Cardiac muscle cell (in vitro differentiated cells and primary cell): ENCODE results near the gene MMP25. TPM values are rescaled to one million over a fixed set of nuclear protein-coding genes. Genes with fewer than 3 reads are reported as not detected.

Source experiments
- DNase-seq, 2 donors: peaks; one replicate each; pipeline versions ENCODE4 v3.0.0 to v3.0.0-alpha.2; 2010 to 2017; ENCODE audit warnings: low read depth in 1 of 2, low spot score in 1 of 2
- H3K27ac ChIP-seq: fragments of 200-600 bp; sonication (generic); 2 replicates; pipeline ENCODE4 v1.5.1; 2016
- H3K27me3 ChIP-seq: fragments of 200-600 bp; sonication (generic); 2 replicates; pipeline ENCODE4 v1.6.0; 2016; ENCODE audit warnings: control low read depth
- H3K36me3 ChIP-seq: fragments of 200-600 bp; sonication (generic); 2 replicates; pipeline ENCODE4 v1.5.1; 2016; ENCODE audit warnings: control low read depth
- H3K4me1 ChIP-seq: fragments of 200-600 bp; sonication (generic); 2 replicates; pipeline ENCODE4 v1.8.1; 2017; ENCODE audit warnings: low read depth, mild to moderate bottlenecking, mixed run types
- H3K4me3 ChIP-seq: fragments of 200-600 bp; sonication (generic); 2 replicates; pipeline ENCODE4 v1.5.1; 2016; ENCODE audit warnings: mild to moderate bottlenecking
- H3K9me3 ChIP-seq: fragments of 200-600 bp; sonication (generic); 2 replicates; pipeline ENCODE4 v1.5.1; 2017; ENCODE audit warnings: low read depth, mild to moderate bottlenecking, control low read depth
- polyA plus RNA-seq: library from polyadenylated mRNA; unstranded; fragments of >200 nt; fragmentation: Nextera tagmentation; extraction: Ambion mirVana; gene quantifications from 2 replicates; pipeline ENCODE4 v1.2.1, GENCODE V29; 2016
- total RNA-seq: library from RNA; depleted of rRNA; stranded (reverse); fragments of >200 nt; gene quantifications from 2 replicates; pipeline ENCODE4 v1.2.3, GENCODE V29; 2016
- TF ChIP-seq, protein P1 (sequence below): IDR thresholded peaks from 2 replicates; pipeline ENCODE4 v1.5.1; 2012; ENCODE audit warnings: low read depth, mild to moderate bottlenecking, low read length

The MMP25 gene
- total and polyA plus RNA-seq, 2 experiments from 2014 or later: 0.03 to 5.8 TPM

DNA sequence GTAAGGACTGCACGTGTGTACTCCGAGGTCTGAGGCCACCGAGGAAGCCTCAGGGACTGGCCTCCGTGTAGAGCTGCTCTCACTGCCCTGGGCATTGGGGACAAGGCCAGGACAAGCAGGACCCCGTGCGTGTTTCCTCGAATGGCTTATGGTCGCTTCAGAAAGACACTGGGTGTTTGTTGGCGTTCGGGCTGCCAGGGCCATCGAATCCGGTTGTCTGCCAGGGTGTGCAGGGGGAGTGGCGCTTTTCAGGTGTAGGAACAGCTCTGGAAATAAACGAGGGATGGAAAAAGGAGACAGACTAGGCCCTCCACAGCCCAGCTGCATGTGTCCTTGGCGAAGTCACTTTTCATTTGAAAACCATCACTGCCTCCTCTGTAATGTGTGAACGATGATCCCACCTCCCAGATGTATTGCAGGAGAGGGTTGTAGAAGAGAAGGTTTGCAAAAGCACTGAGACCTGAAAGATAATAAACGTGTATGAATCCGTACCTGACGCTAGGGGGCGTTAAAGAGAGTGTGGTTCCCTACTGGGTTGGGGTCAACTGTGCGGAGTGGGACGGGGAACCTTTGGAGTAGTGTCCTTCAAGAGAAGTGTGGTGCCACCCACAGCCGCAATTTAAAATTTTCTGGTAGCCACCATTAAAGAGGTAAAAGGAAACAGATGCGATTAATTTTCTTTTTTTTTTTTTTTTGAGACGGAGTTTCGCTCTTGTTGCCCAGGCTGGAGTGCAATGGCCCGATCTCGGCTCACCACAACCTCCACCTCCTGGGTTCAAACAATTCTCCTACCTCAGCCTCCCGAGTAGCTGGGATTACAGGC lies 54.9 kb downstream of the MMP25 start:
- no peaks in the 10 kb centered on the region for H3K9me3 ChIP-seq
- H3K36me3 ChIP-seq: no peaks in the 10 kb centered on the region
- peaks cover 5% of the 10 kb centered on the region for H3K4me1 ChIP-seq
- H3K4me3 ChIP-seq: no peak overlapping the region
- peak; percentile 42 to 71 for DNase-seq
- no peak overlapping the region for H3K27ac ChIP-seq
- TF ChIP-seq, protein P1, sequence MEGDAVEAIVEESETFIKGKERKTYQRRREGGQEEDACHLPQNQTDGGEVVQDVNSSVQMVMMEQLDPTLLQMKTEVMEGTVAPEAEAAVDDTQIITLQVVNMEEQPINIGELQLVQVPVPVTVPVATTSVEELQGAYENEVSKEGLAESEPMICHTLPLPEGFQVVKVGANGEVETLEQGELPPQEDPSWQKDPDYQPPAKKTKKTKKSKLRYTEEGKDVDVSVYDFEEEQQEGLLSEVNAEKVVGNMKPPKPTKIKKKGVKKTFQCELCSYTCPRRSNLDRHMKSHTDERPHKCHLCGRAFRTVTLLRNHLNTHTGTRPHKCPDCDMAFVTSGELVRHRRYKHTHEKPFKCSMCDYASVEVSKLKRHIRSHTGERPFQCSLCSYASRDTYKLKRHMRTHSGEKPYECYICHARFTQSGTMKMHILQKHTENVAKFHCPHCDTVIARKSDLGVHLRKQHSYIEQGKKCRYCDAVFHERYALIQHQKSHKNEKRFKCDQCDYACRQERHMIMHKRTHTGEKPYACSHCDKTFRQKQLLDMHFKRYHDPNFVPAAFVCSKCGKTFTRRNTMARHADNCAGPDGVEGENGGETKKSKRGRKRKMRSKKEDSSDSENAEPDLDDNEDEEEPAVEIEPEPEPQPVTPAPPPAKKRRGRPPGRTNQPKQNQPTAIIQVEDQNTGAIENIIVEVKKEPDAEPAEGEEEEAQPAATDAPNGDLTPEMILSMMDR: peak; percentile 57
- peaks cover 18% of the 10 kb centered on the region for H3K27me3 ChIP-seq

- H3K4me1 ChIP-seq: peaks cover 5% of the 10 kb centered on the region
- TF ChIP-seq, protein P1: no peak
- H3K9me3 ChIP-seq: no peaks in the 10 kb centered on the region
- no peak overlapping the region for H3K4me3 ChIP-seq
- H3K36me3 ChIP-seq: no peaks in the 10 kb centered on the region
- H3K27me3 ChIP-seq: peaks cover 18% of the 10 kb centered on the region
- DNase-seq: no peak
- H3K27ac ChIP-seq: no peak overlapping the region
These were observed 55.6 kb downstream of the MMP25 start for GRCh38 chr16:3101841-3102470.

DNA sequence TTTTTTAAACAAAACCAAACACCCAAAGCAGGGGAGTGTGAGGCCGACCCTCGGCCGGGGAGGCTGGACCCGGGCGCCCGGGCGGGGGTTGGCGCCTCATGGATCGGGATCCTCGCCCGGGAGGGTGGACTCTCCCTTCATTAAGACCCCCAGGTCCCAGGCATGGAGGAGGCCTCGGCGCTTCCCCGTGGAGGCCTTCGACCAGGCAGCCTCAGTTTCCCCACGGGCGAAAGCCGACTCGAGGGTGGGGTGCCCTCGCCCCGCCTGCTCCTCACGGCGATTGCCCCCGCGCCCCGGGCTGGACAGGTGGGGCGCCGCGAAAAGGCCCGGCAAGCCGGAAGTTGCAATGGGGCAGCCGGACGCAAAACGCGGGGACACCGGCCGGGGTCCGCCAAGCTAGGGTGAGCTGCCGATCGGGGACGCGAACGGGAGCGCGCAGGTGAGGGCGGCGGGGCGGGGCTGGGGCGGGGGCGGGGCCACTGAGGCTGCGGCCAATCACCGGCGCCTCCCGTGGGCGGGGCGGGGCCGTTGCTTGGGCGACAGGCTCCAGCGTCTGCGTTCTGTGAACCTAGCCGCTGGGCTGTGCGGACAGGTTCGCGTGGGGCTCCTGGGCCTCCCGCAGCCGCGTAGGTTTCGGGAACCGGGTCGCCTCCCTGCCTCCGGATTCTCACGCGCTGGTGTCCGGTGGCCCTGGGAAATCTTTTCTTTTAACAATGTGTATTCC lies 60.0 kb downstream of the MMP25 start:
- H3K4me3 ChIP-seq: peak overlapping the region; percentile 59
- peak overlapping the region; percentile 13 for H3K27ac ChIP-seq
- H3K27me3 ChIP-seq: no peaks in the 10 kb centered on the region
- H3K4me1 ChIP-seq: no peaks in the 10 kb centered on the region
- DNase-seq: peak; percentile 95
- TF ChIP-seq, protein P1: no peak
- H3K36me3 ChIP-seq: no peaks in the 10 kb centered on the region
- H3K9me3 ChIP-seq: no peaks in the 10 kb centered on the region

Other genes with a start within 250 kb of the MMP25 start
- gene PRSS41, start 248.1 kb upstream of the MMP25 start, total RNA-seq: not detected in 2 replicates
- not detected in 2 replicates for gene PRSS41, start 248.1 kb upstream of the MMP25 start, polyA plus RNA-seq
- gene PRSS21, start 229.3 kb upstream of the MMP25 start, total RNA-seq: not detected in 2 replicates
- gene PRSS21, start 229.3 kb upstream of the MMP25 start, polyA plus RNA-seq: not detected in 2 replicates
- not detected in 2 replicates for gene ZG16B, start 216.3 kb upstream of the MMP25 start, total RNA-seq
- gene ZG16B, start 216.3 kb upstream of the MMP25 start, polyA plus RNA-seq: not detected in 2 replicates
- gene PRSS22, start 188.4 kb upstream of the MMP25 start, total RNA-seq: not detected in 2 replicates
- gene PRSS22, start 188.4 kb upstream of the MMP25 start, polyA plus RNA-seq: not detected in 2 replicates
- gene FLYWCH2, start 163.3 kb upstream of the MMP25 start, total RNA-seq: 134 and 148 TPM in 2 replicates
- gene FLYWCH2, start 163.3 kb upstream of the MMP25 start, polyA plus RNA-seq: 59.2 and 66.1 TPM in 2 replicates
- gene FLYWCH1, start 134.6 kb upstream of the MMP25 start, total RNA-seq: 33.2 and 58.7 TPM in 2 replicates
- gene FLYWCH1, start 134.6 kb upstream of the MMP25 start, polyA plus RNA-seq: 34.7 and 41.1 TPM in 2 replicates
- gene KREMEN2, start 82.3 kb upstream of the MMP25 start, total RNA-seq: 2.6 and 3.9 TPM in 2 replicates
- gene KREMEN2, start 82.3 kb upstream of the MMP25 start, polyA plus RNA-seq: 1.3 and 2.5 TPM in 2 replicates
- 3.1 and 9.9 TPM in 2 replicates for gene PAQR4, start 77.2 kb upstream of the MMP25 start, total RNA-seq
- gene PAQR4, start 77.2 kb upstream of the MMP25 start, polyA plus RNA-seq: 3.9 and 11.0 TPM in 2 replicates
- 26.2 and 28.1 TPM in 2 replicates for gene PKMYT1, start 66.1 kb upstream of the MMP25 start, total RNA-seq
- 30.6 and 36.8 TPM in 2 replicates for gene PKMYT1, start 66.1 kb upstream of the MMP25 start, polyA plus RNA-seq
- gene CLDN9, start 33.6 kb upstream of the MMP25 start, total RNA-seq: 3.2 and 6.3 TPM in 2 replicates
- 8.4 and 8.5 TPM in 2 replicates for gene CLDN9, start 33.6 kb upstream of the MMP25 start, polyA plus RNA-seq
- gene CLDN6, start 28.4 kb upstream of the MMP25 start, total RNA-seq: 148 and 210 TPM in 2 replicates
- 244 and 344 TPM in 2 replicates for gene CLDN6, start 28.4 kb upstream of the MMP25 start, polyA plus RNA-seq
- 115 and 122 TPM in 2 replicates for gene TNFRSF12A, start 26.2 kb upstream of the MMP25 start, total RNA-seq
- gene TNFRSF12A, start 26.2 kb upstream of the MMP25 start, polyA plus RNA-seq: 106 and 142 TPM in 2 replicates
- 48.3 and 50.8 TPM in 2 replicates for gene HCFC1R1, start 22.6 kb upstream of the MMP25 start, total RNA-seq
- gene HCFC1R1, start 22.6 kb upstream of the MMP25 start, polyA plus RNA-seq: 109 and 140 TPM in 2 replicates
- gene THOC6, start 22.5 kb upstream of the MMP25 start, total RNA-seq: 34.8 and 36.9 TPM in 2 replicates
- gene THOC6, start 22.5 kb upstream of the MMP25 start, polyA plus RNA-seq: 61.3 and 65.7 TPM in 2 replicates
- gene BICDL2, start 9.6 kb upstream of the MMP25 start, total RNA-seq: not detected in 2 replicates
- 0.19 TPM in 1 of 2 replicates, not detected in the other for gene BICDL2, start 9.6 kb upstream of the MMP25 start, polyA plus RNA-seq
- 0.66 TPM in 1 of 2 replicates, not detected in the other for gene IL32, start 19.1 kb downstream of the MMP25 start, total RNA-seq
- 0.35 TPM in 1 of 2 replicates, not detected in the other for gene IL32, start 19.1 kb downstream of the MMP25 start, polyA plus RNA-seq
- 0.42 and 0.78 TPM in 2 replicates for gene ZSCAN10, start 52.7 kb downstream of the MMP25 start, total RNA-seq
- gene ZSCAN10, start 52.7 kb downstream of the MMP25 start, polyA plus RNA-seq: 0.74 TPM in 1 of 2 replicates, not detected in the other
- gene ZNF205, start 66.0 kb downstream of the MMP25 start, total RNA-seq: 26.7 and 37.3 TPM in 2 replicates
- gene ZNF205, start 66.0 kb downstream of the MMP25 start, polyA plus RNA-seq: 13.2 and 14.4 TPM in 2 replicates
- gene ZNF213, start 88.5 kb downstream of the MMP25 start, total RNA-seq: 7.5 and 8.4 TPM in 2 replicates
- gene ZNF213, start 88.5 kb downstream of the MMP25 start, polyA plus RNA-seq: 10.1 and 13.6 TPM in 2 replicates
- not detected in 2 replicates for gene OR1F1, start 141.6 kb downstream of the MMP25 start, total RNA-seq
- gene OR1F1, start 141.6 kb downstream of the MMP25 start, polyA plus RNA-seq: not detected in 2 replicates
- gene ZNF200, start 188.6 kb downstream of the MMP25 start, total RNA-seq: 12.9 and 13.8 TPM in 2 replicates
- 11.0 and 11.1 TPM in 2 replicates for gene ZNF200, start 188.6 kb downstream of the MMP25 start, polyA plus RNA-seq
- gene MEFV, start 210.1 kb downstream of the MMP25 start, total RNA-seq: not detected in 2 replicates
- gene MEFV, start 210.1 kb downstream of the MMP25 start, polyA plus RNA-seq: not detected in 2 replicates
- gene ZNF263, start 236.9 kb downstream of the MMP25 start, total RNA-seq: 37.3 and 45.7 TPM in 2 replicates
- 18.8 and 29.5 TPM in 2 replicates for gene ZNF263, start 236.9 kb downstream of the MMP25 start, polyA plus RNA-seq